Glutamatergic neuron (in vitro differentiated cells): ENCODE data around the gene MARCHF2. TPM values are rescaled to one million over a fixed set of nuclear protein-coding genes. Genes with fewer than 3 reads are reported as not detected.

ENCODE experiments used
- DNase-seq: peaks from one replicate; pipeline ENCODE4 v3.0.0; 2022
- H3K27ac Mint-ChIP-seq: one replicate; pipeline ENCODE4 v1.8.0; 2020; ENCODE audit warnings: mild to moderate bottlenecking, mixed read lengths, inconsistent platforms; ENCODE audit not compliant: unreplicated experiment
- H3K27me3 Mint-ChIP-seq: one replicate; pipeline ENCODE4 v1.8.0; 2020; ENCODE audit warnings: mild to moderate bottlenecking, moderate library complexity, mixed read lengths, inconsistent platforms; ENCODE audit not compliant: unreplicated experiment
- H3K36me3 Mint-ChIP-seq: one replicate; pipeline ENCODE4 v1.8.0; 2020; ENCODE audit warnings: mild to moderate bottlenecking, mixed read lengths, inconsistent platforms; ENCODE audit not compliant: unreplicated experiment
- H3K4me1 Mint-ChIP-seq: one replicate; pipeline ENCODE4 v1.8.0; 2020; ENCODE audit warnings: mild to moderate bottlenecking, low read depth, mixed read lengths, inconsistent platforms; ENCODE audit not compliant: unreplicated experiment
- H3K4me3 Mint-ChIP-seq: one replicate; pipeline ENCODE4 v1.8.0; 2020; ENCODE audit warnings: mild to moderate bottlenecking, mixed read lengths, inconsistent platforms; ENCODE audit not compliant: unreplicated experiment
- H3K9me3 Mint-ChIP-seq: one replicate; pipeline ENCODE4 v1.8.0; 2020; ENCODE audit warnings: mild to moderate bottlenecking, moderate library complexity, mixed read lengths, inconsistent platforms; ENCODE audit not compliant: unreplicated experiment
- CTCF ChIP-seq: fragments of 200-600 bp; sonication (generic); IDR thresholded peaks from one replicate; pipeline ENCODE4 v1.5.0; 2021; ENCODE audit not compliant: partially characterized antibody, unreplicated experiment
- total RNA-seq: library from RNA; stranded (reverse); fragmentation: NEBNext Ultra II Directional; extraction: Animal tissue kit (Norgen Biotek cat#: 25700); gene quantifications from one replicate; pipeline ENCODE4 v1.2.1, GENCODE V29; 2021; ENCODE audit not compliant: unreplicated experiment

MARCHF2 gene
- total RNA-seq, 1 donor from 2014 or later = 47.7 TPM

GRCh38 chr19:8391198-8392016 is 21.7 kb upstream of the MARCHF2 start:
- Mint-ChIP-seq H3K4me3 (peak overlapping the region; percentile 72), H3K27ac (no peak overlapping the region)

DNA sequence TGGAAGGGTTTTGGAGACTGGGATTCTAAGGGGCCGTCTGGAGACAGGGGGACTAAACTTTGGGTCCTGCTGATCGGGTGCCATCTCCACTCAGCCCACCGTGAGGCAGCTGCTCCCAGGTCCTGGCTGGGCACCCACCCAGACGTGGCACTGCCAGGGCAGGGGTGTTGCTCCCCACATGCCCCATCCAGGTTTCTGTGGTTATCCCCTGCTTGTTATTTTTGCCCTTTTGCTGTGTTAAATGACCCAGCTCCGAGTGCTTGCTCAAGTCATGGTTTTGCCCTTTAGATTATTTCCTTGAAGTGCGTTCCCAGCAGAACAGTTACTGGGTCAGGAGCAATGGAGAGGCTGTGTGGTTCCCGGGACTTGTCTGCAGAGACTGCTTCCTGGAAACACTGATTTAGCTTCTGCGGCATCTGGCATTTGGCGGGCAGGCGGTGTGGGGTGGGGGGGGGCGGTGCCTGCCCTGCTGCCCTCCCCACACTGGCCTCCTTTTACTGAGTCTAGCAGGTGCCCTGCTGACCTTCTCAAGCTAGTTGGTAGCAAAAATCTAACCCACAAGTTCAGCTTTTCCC is 21.0 kb upstream of the MARCHF2 start:
- Mint-ChIP-seq H3K27ac (no peak overlapping the region), H3K4me3 (peak overlapping the region; percentile 55), H3K27me3 (peaks cover 10% of the 10 kb centered on the region)

More at GRCh38 chr19:8391198-8392016, 21.7 kb upstream of the MARCHF2 start:
- H3K27me3 Mint-ChIP-seq = peaks cover 10% of the 10 kb centered on the region
- H3K4me1 Mint-ChIP-seq = peaks cover 8% of the 10 kb centered on the region
- no peaks in the 10 kb centered on the region for H3K36me3 Mint-ChIP-seq
- peaks cover 13% of the 10 kb centered on the region for H3K9me3 Mint-ChIP-seq
- no peak for TF ChIP-seq CTCF
- DNase-seq = no peak

GRCh38 chr19:8393192-8393870 is 19.8 kb upstream of the MARCHF2 start:
- DNase-seq = no peak
- peaks cover 12% of the 10 kb centered on the region for H3K27me3 Mint-ChIP-seq
- H3K36me3 Mint-ChIP-seq = no peaks in the 10 kb centered on the region
- H3K4me1 Mint-ChIP-seq = peaks cover 19% of the 10 kb centered on the region
- no peak for TF ChIP-seq CTCF
- H3K9me3 Mint-ChIP-seq = peaks cover 15% of the 10 kb centered on the region
- H3K4me3 Mint-ChIP-seq = peak overlapping the region; percentile 10
- H3K27ac Mint-ChIP-seq = no peak overlapping the region

More for the DNA sequence above, 21.0 kb upstream of the MARCHF2 start:
- Mint-ChIP-seq H3K36me3 (no peaks in the 10 kb centered on the region), H3K9me3 (peaks cover 13% of the 10 kb centered on the region), H3K4me1 (peaks cover 12% of the 10 kb centered on the region)
- DNase-seq = no peak
- TF ChIP-seq CTCF = no peak

- H3K27ac Mint-ChIP-seq = peak overlapping the region; percentile 79
- H3K27me3 Mint-ChIP-seq = peaks cover 12% of the 10 kb centered on the region
Observed at GRCh38 chr19:8393871-8394250, 19.2 kb upstream of the MARCHF2 start.

More at GRCh38 chr19:8393871-8394250, 19.2 kb upstream of the MARCHF2 start:
- H3K4me3 Mint-ChIP-seq = peak overlapping the region; percentile 38
- no peak for TF ChIP-seq CTCF
- DNase-seq = no peak
- H3K36me3 Mint-ChIP-seq = no peaks in the 10 kb centered on the region
- H3K9me3 Mint-ChIP-seq = peaks cover 15% of the 10 kb centered on the region
- peaks cover 19% of the 10 kb centered on the region for H3K4me1 Mint-ChIP-seq
